Endothelial cell of umbilical vein (primary cell): ENCODE measurements around the gene IGFBP2. TPM values are rescaled to one million over a fixed set of nuclear protein-coding genes. Genes with fewer than 3 reads are reported as not detected.

ENCODE experiments used
- BruUV-seq: library from RNA; stranded (reverse); fragments of 400-500 nt; replicated peaks from 2 replicates; lab custom pipeline; 2021; lab: Mats Ljungman, UMichigan
- CTCF ChIA-PET: fragments of 300-600, 350-600 bp; sonication (Branson Sonifier 250); formaldehyde crosslinking; loops from one replicate; lab custom pipeline; 2021; ENCODE audit warnings: antibody characterized with exemption, inconsistent platforms; lab: Charles Lee
- POLR2A ChIA-PET: fragments of 300-600, 350-600 bp; sonication (Branson Sonifier 250); formaldehyde crosslinking; loops from one replicate; lab custom pipeline; 2021; ENCODE audit warnings: antibody characterized with exemption, inconsistent platforms; lab: Charles Lee
- DNase-seq: peaks from one replicate; pipeline ENCODE4 v3.0.0-alpha.2; 2011; ENCODE audit warnings: low read depth, low spot score
- FAIRE-seq: peaks from 2 replicates; lab custom pipeline; 2011; peaks lifted over from hg19 to GRCh38; lab: Jason Lieb, UNC
- H2AFZ ChIP-seq: 2 replicates; pipeline ENCODE4 v1.6.0; 2012; ENCODE audit warnings: low read depth, low read length, control low read depth, inconsistent platforms
- H3K27ac ChIP-seq: 2 replicates; pipeline ENCODE4 v1.5.1; 2011; ENCODE audit warnings: low read depth, mild to moderate bottlenecking, control low read depth, low read length, moderate library complexity; ENCODE audit not compliant: insufficient read depth
- H3K27me3 ChIP-seq, 2 experiments: 2 replicates each; pipeline versions ENCODE4 v1.6.0 to v1.6.1; 2011; ENCODE audit warnings: low read length in 2 of 2, mixed read lengths in 1 of 2; ENCODE audit not compliant: control insufficient read depth in 2 of 2, insufficient read depth in 2 of 2
- H3K36me3 ChIP-seq, 2 experiments: 2 replicates in 1 of 2; 3 replicates in 1 of 2; pipeline ENCODE4 v1.5.1; 2011; ENCODE audit warnings: low read length in 2 of 2, mild to moderate bottlenecking in 1 of 2, moderate library complexity in 1 of 2; ENCODE audit not compliant: control insufficient read depth in 2 of 2, insufficient read depth in 2 of 2; ENCODE audit errors: extremely low read depth in 1 of 2
- H3K4me1 ChIP-seq: 3 replicates; pipeline ENCODE4 v1.5.1; 2011; ENCODE audit warnings: mild to moderate bottlenecking, low read length; ENCODE audit not compliant: control insufficient read depth, insufficient read depth; ENCODE audit errors: extremely low read depth
- H3K4me2 ChIP-seq: 2 replicates; pipeline ENCODE4 v1.6.1; 2011; ENCODE audit warnings: low read length, control low read depth, mixed read lengths; ENCODE audit not compliant: insufficient read depth
- H3K4me3 ChIP-seq, 3 experiments: fragments of 200-600 bp in 1 of 3; sonication (generic), shearing (Covaris generic) in 1 of 3; replicated peaks in 1 of 3; 2 replicates each; pipeline ENCODE4 v1.5.1; 2011 to 2016; ENCODE audit warnings: control low read depth in 3 of 3, low read length in 3 of 3, mild to moderate bottlenecking in 2 of 3, inconsistent platforms in 1 of 3, low read depth in 1 of 3, moderate library complexity in 1 of 3; ENCODE audit not compliant: insufficient read depth in 1 of 3
- H3K79me2 ChIP-seq: 2 replicates; pipeline ENCODE4 v1.6.0; 2012; ENCODE audit warnings: low read length, inconsistent platforms; ENCODE audit not compliant: control insufficient read depth, insufficient read depth
- H3K9ac ChIP-seq: replicated peaks from 2 replicates; pipeline ENCODE3; 2011; ENCODE audit warnings: low read length, control low read depth; ENCODE audit not compliant: insufficient read depth; ENCODE audit errors: extremely low read depth
- H3K9me1 ChIP-seq: replicated peaks from 3 replicates; pipeline ENCODE4 v1.6.0; 2011; ENCODE audit warnings: mild to moderate bottlenecking, low read length; ENCODE audit not compliant: control insufficient read depth, insufficient read depth; ENCODE audit errors: extremely low read depth
- H3K9me3 ChIP-seq: replicated peaks from 2 replicates; pipeline ENCODE4 v1.5.1; 2012; ENCODE audit warnings: low read length, inconsistent platforms; ENCODE audit not compliant: control insufficient read depth, insufficient read depth
- H4K20me1 ChIP-seq: replicated peaks from 2 replicates; pipeline ENCODE3; 2011; ENCODE audit warnings: mild to moderate bottlenecking, low read length; ENCODE audit not compliant: control insufficient read depth, insufficient read depth; ENCODE audit errors: extremely low read depth
- EZH2 ChIP-seq: IDR thresholded peaks from 2 replicates; pipeline ENCODE4 v1.6.1; 2012; ENCODE audit warnings: borderline replicate concordance, low read depth, mild to moderate bottlenecking, moderate library complexity, low read length, inconsistent platforms; ENCODE audit not compliant: severe bottlenecking
- FOS ChIP-seq: IDR thresholded peaks from 2 replicates; pipeline ENCODE4 v1.6.1; 2011; ENCODE audit warnings: mild to moderate bottlenecking, low read length, moderate library complexity, borderline replicate concordance; ENCODE audit not compliant: insufficient read depth
- GATA2 ChIP-seq: IDR thresholded peaks from 2 replicates; pipeline ENCODE4 v1.7.0; 2011; ENCODE audit warnings: low read depth, mild to moderate bottlenecking, moderate library complexity, mixed read lengths, low read length; ENCODE audit not compliant: insufficient read length, insufficient read depth
- JUN ChIP-seq: IDR thresholded peaks from 2 replicates; pipeline ENCODE4 v1.6.1; 2011; ENCODE audit warnings: borderline replicate concordance, low read depth; ENCODE audit not compliant: insufficient read length, insufficient read depth
- MAX ChIP-seq: IDR thresholded peaks from 2 replicates; pipeline ENCODE4 v1.6.1; 2011; ENCODE audit not compliant: insufficient read depth, insufficient read length
- MYC ChIP-seq: IDR thresholded peaks from one replicate; pipeline ENCODE4 v1.6.1; 2011; ENCODE audit warnings: mild to moderate bottlenecking, low read depth, low read length
- POLR2A ChIP-seq: IDR thresholded peaks from 2 replicates; pipeline ENCODE4 v1.6.1; 2012; ENCODE audit warnings: low read depth, mild to moderate bottlenecking, control low read depth, low read length
- POLR2AphosphoS5 ChIP-seq: IDR thresholded peaks from 2 replicates; pipeline ENCODE4 v1.6.1; 2012; ENCODE audit warnings: low read depth, mild to moderate bottlenecking, control low read depth, low read length, moderate library complexity; ENCODE audit not compliant: insufficient read depth
- dilution Hi-C: fragments of 300-500 bp; cut with MboI; formaldehyde crosslinking; loops from one replicate; pipeline ENCODE4 v1.15.0; 2019; ENCODE audit warnings: low sequenced_read_pairs; ENCODE audit not compliant: extremely low pct_ligation_motif_present
- intact Hi-C: fragments of 100-400 bp; cut with micrococcal nuclease; formaldehyde crosslinking; loops from one replicate; pipeline ENCODE4 v1.10.0; 2022
- polyA plus RNA-seq, 4 experiments: library from polyadenylated mRNA; depleted of rRNA in 3 of 4; stranded (reverse) in 3 of 4; unstranded in 1 of 4; fragments of >200 nt; gene quantifications; 2 replicates each; pipeline versions ENCODE4 v1.2.1 to v1.2.3, GENCODE V29; 2011 to 2012; ENCODE audit warnings: missing spikeins in 1 of 4
- total RNA-seq: library from RNA; stranded (reverse); gene quantifications from 2 replicates; pipeline ENCODE4 v1.2.3, GENCODE V29; 2021
- TF ChIP-seq, protein P1 (sequence below), 2 donors: IDR thresholded peaks; 1 replicate in 1 of 2; 2 replicates in 1 of 2; pipeline ENCODE4 v1.5.1; 2011; ENCODE audit warnings: low read length in 2 of 2, mild to moderate bottlenecking in 2 of 2, moderate library complexity in 2 of 2, control low read depth in 1 of 2, inconsistent platforms in 1 of 2, low read depth in 1 of 2; ENCODE audit not compliant: insufficient read depth in 1 of 2; ENCODE audit errors: extremely low read depth in 1 of 2

The IGFBP2 gene
- total and polyA plus RNA-seq, 2 donors (not counting 3 experiments of a cell fraction or from before 2014, with no cell fraction given), result 212 to 261 TPM

DNA sequence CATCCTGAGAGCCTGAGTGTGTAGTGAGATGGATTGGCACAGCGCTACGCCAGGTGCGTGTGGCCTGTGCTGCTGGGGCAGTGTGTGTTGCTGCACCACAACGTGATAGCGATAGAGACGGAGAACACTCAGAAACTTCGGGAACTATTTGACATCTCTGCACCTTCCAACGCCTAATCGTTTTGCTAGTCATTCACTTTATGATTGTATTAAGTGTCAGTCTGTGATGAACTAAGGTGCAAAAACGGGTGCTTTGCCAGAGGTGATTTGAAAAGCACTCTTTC, 26.0 kb upstream of the IGFBP2 start:
- Histone ChIP-seq H3K9me3 (no peaks in the 10 kb centered on the region), H3K4me3 (no peak overlapping the region), H3K79me2 (no peaks in the 10 kb centered on the region), H3K27me3 (peaks cover 20 to 31% of the 10 kb centered on the region in 2 experiments), H3K4me1 (no peaks in the 10 kb centered on the region), H3K9ac (no peak overlapping the region), H3K4me2 (no peak overlapping the region), H3K27ac (no peak overlapping the region), H2AFZ (no peak overlapping the region), H4K20me1 (no peaks in the 10 kb centered on the region), H3K36me3 (no peaks in the 10 kb centered on the region), H3K9me1 (no peaks in the 10 kb centered on the region)
- intact Hi-C loops (no loop called here), dilution Hi-C loops (no loop called here)
- no TSS peak for BruUV-seq
- FAIRE-seq (no peak), DNase-seq (no peak)
- no peak for TF ChIP-seq POLR2A
- TF ChIP-seq GATA2, result no peak
- TF ChIP-seq FOS, result no peak
- TF ChIP-seq MYC, result no peak
- no peak for TF ChIP-seq JUN
- POLR2A ChIA-PET, result no interaction called here
- CTCF ChIA-PET, result no interaction called here

- peaks cover 18 to 28% of the 10 kb centered on the region in 2 experiments for H3K27me3 ChIP-seq
- H3K4me3 ChIP-seq, result no peak overlapping the region
- ChIA-PET CTCF (interaction anchor here (1.3 kb wide), 1 partner anchor 10 kb away, joined by 6 read pairs; no protein-coding TSS in a partner anchor), POLR2A (no interaction called here)
- no peaks in the 10 kb centered on the region for H4K20me1 ChIP-seq
- no TSS peak for BruUV-seq
- no peaks in the 10 kb centered on the region for H3K36me3 ChIP-seq
- H3K9ac ChIP-seq, result no peak overlapping the region
- FAIRE-seq (no peak), DNase-seq (no peak)
- dilution Hi-C loops (no loop called here), intact Hi-C loops (no loop called here)
- H3K4me2 ChIP-seq, result no peak overlapping the region
- no peak for TF ChIP-seq POLR2A
- no peak for TF ChIP-seq GATA2
- TF ChIP-seq MAX, result no peak
- TF ChIP-seq MYC, result no peak
- TF ChIP-seq, protein P1, sequence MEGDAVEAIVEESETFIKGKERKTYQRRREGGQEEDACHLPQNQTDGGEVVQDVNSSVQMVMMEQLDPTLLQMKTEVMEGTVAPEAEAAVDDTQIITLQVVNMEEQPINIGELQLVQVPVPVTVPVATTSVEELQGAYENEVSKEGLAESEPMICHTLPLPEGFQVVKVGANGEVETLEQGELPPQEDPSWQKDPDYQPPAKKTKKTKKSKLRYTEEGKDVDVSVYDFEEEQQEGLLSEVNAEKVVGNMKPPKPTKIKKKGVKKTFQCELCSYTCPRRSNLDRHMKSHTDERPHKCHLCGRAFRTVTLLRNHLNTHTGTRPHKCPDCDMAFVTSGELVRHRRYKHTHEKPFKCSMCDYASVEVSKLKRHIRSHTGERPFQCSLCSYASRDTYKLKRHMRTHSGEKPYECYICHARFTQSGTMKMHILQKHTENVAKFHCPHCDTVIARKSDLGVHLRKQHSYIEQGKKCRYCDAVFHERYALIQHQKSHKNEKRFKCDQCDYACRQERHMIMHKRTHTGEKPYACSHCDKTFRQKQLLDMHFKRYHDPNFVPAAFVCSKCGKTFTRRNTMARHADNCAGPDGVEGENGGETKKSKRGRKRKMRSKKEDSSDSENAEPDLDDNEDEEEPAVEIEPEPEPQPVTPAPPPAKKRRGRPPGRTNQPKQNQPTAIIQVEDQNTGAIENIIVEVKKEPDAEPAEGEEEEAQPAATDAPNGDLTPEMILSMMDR (IDR thresholded peaks at IDR 0.05; ENCODE audit: extremely low read depth in 1 of 2, insufficient read depth in 1 of 2, low read depth in 1 of 2, low read length in 2 of 2), result no peak
- no peak for TF ChIP-seq FOS
- no peak for TF ChIP-seq EZH2
- no peak for TF ChIP-seq JUN
- TF ChIP-seq POLR2AphosphoS5, result no peak
- H3K9me3 ChIP-seq, result no peaks in the 10 kb centered on the region
- H3K4me1 ChIP-seq, result no peaks in the 10 kb centered on the region
- no peaks in the 10 kb centered on the region for H3K9me1 ChIP-seq
- no peaks in the 10 kb centered on the region for H3K79me2 ChIP-seq
- H3K27ac ChIP-seq, result no peak overlapping the region
- no peak overlapping the region for H2AFZ ChIP-seq
Observed at GRCh38 chr2:216608525-216608924, 24.7 kb upstream of the IGFBP2 start.
